ENCODE results near the gene PDE4B. TPM values are rescaled to one million over a fixed set of nuclear protein-coding genes. Genes with fewer than 3 reads are reported as not detected.
"Not testable (repeated sequence)": the region's sequence is repeated elsewhere in the genome, so short reads cannot be mapped to it uniquely, and the experiment has no call there.

Gene PDE4B
- total RNA-seq, 1 donor from 2014 or later = 7.2 TPM

- Mint-ChIP-seq H3K27ac (ENCODE audit: unreplicated experiment) (no peak overlapping the region), H3K36me3 (ENCODE audit: unreplicated experiment) (no peaks in the 10 kb centered on the region), H3K9me3 (ENCODE audit: unreplicated experiment) (no peaks in the 10 kb centered on the region), H3K4me3 (ENCODE audit: unreplicated experiment) (no peak overlapping the region), H3K4me1 (ENCODE audit: low read depth, unreplicated experiment) (no peaks in the 10 kb centered on the region), H3K27me3 (ENCODE audit: unreplicated experiment) (no peaks in the 10 kb centered on the region)
- TF ChIP-seq, protein P1, sequence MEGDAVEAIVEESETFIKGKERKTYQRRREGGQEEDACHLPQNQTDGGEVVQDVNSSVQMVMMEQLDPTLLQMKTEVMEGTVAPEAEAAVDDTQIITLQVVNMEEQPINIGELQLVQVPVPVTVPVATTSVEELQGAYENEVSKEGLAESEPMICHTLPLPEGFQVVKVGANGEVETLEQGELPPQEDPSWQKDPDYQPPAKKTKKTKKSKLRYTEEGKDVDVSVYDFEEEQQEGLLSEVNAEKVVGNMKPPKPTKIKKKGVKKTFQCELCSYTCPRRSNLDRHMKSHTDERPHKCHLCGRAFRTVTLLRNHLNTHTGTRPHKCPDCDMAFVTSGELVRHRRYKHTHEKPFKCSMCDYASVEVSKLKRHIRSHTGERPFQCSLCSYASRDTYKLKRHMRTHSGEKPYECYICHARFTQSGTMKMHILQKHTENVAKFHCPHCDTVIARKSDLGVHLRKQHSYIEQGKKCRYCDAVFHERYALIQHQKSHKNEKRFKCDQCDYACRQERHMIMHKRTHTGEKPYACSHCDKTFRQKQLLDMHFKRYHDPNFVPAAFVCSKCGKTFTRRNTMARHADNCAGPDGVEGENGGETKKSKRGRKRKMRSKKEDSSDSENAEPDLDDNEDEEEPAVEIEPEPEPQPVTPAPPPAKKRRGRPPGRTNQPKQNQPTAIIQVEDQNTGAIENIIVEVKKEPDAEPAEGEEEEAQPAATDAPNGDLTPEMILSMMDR (IDR thresholded peaks at IDR 0.05; ENCODE audit: partially characterized antibody, unreplicated experiment) = no peak
- no peak for DNase-seq
These were observed 527.5 kb downstream of the PDE4B start for GRCh38 chr1:66320231-66320630.

DNA sequence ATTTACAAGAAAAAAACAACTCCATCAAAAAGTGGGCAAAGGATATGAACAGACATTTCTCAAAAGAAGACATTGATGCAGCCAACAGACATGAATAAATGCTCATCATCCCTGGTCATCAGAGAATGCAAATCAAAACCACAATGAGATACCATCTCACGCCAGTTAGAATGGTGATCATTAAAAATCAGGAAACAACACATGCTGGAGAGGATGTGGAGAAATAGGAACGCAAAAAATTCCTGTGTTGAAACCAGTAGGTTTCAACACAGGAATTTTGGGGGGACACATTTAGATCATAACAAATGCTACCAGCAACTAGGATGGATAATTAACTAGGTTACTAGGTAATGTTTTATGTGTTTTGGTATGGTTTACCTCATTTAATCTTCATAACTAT is 529.8 kb downstream of the PDE4B start:
- not testable (repeated sequence) for DNase-seq; H3K4me3 Mint-ChIP-seq (ENCODE audit: unreplicated experiment); H3K27me3 Mint-ChIP-seq (ENCODE audit: unreplicated experiment); H3K36me3 Mint-ChIP-seq (ENCODE audit: unreplicated experiment); H3K27ac Mint-ChIP-seq (ENCODE audit: unreplicated experiment); H3K4me1 Mint-ChIP-seq (ENCODE audit: low read depth, unreplicated experiment); H3K9me3 Mint-ChIP-seq (ENCODE audit: unreplicated experiment)

DNA sequence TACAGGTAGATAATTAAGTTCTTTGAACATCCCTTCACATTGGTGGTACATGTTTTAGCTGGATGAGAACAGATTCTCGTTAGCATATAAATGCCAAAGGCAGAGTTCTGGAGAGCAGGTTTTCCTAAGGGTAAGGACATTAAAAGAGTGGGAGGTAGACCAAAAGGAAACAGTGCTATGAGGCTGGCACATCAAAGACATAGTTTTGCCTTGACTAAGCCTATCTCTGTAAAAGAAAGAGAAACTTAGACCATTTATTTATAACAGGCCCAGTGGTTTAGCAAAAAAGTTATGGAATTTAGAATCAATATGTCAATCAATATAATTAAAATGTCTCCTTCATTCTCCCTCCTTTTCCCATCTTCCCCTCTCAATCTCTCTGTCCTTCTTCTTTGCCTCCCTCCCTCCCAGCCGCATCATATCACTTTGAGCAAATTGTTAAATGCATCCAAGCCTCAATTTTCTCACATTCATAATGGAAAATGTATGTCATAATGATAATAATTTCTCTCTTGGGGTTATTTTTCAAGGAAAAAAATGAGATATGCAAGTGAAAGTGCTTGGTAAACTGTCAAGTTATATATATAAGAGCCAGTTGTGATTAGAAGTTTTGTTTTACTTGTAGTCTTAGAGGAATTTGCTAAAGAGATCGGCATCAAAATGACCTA is 531.4 kb downstream of the PDE4B start:
- no peaks in the 10 kb centered on the region for H3K27me3 Mint-ChIP-seq (ENCODE audit: unreplicated experiment)
- H3K4me1 Mint-ChIP-seq (ENCODE audit: low read depth, unreplicated experiment) = no peaks in the 10 kb centered on the region
- no peak overlapping the region for H3K27ac Mint-ChIP-seq (ENCODE audit: unreplicated experiment)
- no peaks in the 10 kb centered on the region for H3K36me3 Mint-ChIP-seq (ENCODE audit: unreplicated experiment)
- DNase-seq = no peak
- H3K4me3 Mint-ChIP-seq (ENCODE audit: unreplicated experiment) = no peak overlapping the region
- no peaks in the 10 kb centered on the region for H3K9me3 Mint-ChIP-seq (ENCODE audit: unreplicated experiment)
- TF ChIP-seq, protein P1 (IDR thresholded peaks at IDR 0.05; ENCODE audit: partially characterized antibody, unreplicated experiment) = no peak

GRCh38 chr1:66325594-66326380 is 533.1 kb downstream of the PDE4B start:
- H3K36me3 Mint-ChIP-seq (ENCODE audit: unreplicated experiment) = no peaks in the 10 kb centered on the region
- no peak for DNase-seq
- TF ChIP-seq, protein P1 (IDR thresholded peaks at IDR 0.05; ENCODE audit: partially characterized antibody, unreplicated experiment) = no peak
- H3K27me3 Mint-ChIP-seq (ENCODE audit: unreplicated experiment) = peaks cover 3% of the 10 kb centered on the region
- H3K9me3 Mint-ChIP-seq (ENCODE audit: unreplicated experiment) = no peaks in the 10 kb centered on the region
- H3K4me3 Mint-ChIP-seq (ENCODE audit: unreplicated experiment) = no peak overlapping the region
- no peak overlapping the region for H3K27ac Mint-ChIP-seq (ENCODE audit: unreplicated experiment)
- H3K4me1 Mint-ChIP-seq (ENCODE audit: low read depth, unreplicated experiment) = no peaks in the 10 kb centered on the region

GRCh38 chr1:66326867-66327266 is 534.2 kb downstream of the PDE4B start:
- TF ChIP-seq, protein P1 (IDR thresholded peaks at IDR 0.05; ENCODE audit: partially characterized antibody, unreplicated experiment) = no peak
- Mint-ChIP-seq H3K36me3 (ENCODE audit: unreplicated experiment) (no peaks in the 10 kb centered on the region), H3K27me3 (ENCODE audit: unreplicated experiment) (peaks cover 3% of the 10 kb centered on the region), H3K4me3 (ENCODE audit: unreplicated experiment) (no peak overlapping the region), H3K4me1 (ENCODE audit: low read depth, unreplicated experiment) (no peaks in the 10 kb centered on the region), H3K27ac (ENCODE audit: unreplicated experiment) (no peak overlapping the region), H3K9me3 (ENCODE audit: unreplicated experiment) (no peaks in the 10 kb centered on the region)
- DNase-seq = no peak

Measured in glutamatergic neuron (in vitro differentiated cells).